Measurements from ENCODE around the gene UPK1A.

UPK1A gene

DNA sequence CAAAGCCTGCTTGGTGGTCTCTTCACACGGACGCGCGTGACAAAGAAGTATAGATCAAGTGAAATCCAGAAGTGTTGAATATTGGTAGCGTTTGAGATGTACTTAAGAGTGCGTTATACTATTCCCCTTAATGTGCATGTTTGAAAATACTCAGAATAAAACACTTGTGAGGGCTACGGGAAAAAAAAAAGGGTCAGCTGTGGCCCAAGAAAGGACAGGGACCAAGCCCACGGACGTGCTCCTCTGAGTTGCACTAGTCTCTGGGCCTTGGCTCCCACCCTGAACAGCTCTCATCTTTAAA lies 38.1 kb upstream of the UPK1A start:
- peak overlapping the region; percentile 80 for H3K27ac ChIP-seq

GRCh38 chr19:35628565-35629331 lies 37.6 kb upstream of the UPK1A start, which contains the start of gene RBM42:
RBM42 (plus strand) TSS chr19:35629036; CDS start chr19:35629154, 118 bp downstream.
- TF ChIP-seq, protein P1, sequence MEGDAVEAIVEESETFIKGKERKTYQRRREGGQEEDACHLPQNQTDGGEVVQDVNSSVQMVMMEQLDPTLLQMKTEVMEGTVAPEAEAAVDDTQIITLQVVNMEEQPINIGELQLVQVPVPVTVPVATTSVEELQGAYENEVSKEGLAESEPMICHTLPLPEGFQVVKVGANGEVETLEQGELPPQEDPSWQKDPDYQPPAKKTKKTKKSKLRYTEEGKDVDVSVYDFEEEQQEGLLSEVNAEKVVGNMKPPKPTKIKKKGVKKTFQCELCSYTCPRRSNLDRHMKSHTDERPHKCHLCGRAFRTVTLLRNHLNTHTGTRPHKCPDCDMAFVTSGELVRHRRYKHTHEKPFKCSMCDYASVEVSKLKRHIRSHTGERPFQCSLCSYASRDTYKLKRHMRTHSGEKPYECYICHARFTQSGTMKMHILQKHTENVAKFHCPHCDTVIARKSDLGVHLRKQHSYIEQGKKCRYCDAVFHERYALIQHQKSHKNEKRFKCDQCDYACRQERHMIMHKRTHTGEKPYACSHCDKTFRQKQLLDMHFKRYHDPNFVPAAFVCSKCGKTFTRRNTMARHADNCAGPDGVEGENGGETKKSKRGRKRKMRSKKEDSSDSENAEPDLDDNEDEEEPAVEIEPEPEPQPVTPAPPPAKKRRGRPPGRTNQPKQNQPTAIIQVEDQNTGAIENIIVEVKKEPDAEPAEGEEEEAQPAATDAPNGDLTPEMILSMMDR (conservative IDR thresholded peaks at IDR 0.05) = no peak
- peak within 1 kb of the TSS; percentile 80 for H3K27ac ChIP-seq

More for the DNA sequence above, 38.1 kb upstream of the UPK1A start:
- TF ChIP-seq, protein P1 (conservative IDR thresholded peaks at IDR 0.05) = no peak

GRCh38 chr19:35629332-35629633 lies 37.0 kb upstream of the UPK1A start:
- H3K27ac ChIP-seq = peak overlapping the region; percentile 80
- TF ChIP-seq, protein P1 (conservative IDR thresholded peaks at IDR 0.05) = no peak

DNA sequence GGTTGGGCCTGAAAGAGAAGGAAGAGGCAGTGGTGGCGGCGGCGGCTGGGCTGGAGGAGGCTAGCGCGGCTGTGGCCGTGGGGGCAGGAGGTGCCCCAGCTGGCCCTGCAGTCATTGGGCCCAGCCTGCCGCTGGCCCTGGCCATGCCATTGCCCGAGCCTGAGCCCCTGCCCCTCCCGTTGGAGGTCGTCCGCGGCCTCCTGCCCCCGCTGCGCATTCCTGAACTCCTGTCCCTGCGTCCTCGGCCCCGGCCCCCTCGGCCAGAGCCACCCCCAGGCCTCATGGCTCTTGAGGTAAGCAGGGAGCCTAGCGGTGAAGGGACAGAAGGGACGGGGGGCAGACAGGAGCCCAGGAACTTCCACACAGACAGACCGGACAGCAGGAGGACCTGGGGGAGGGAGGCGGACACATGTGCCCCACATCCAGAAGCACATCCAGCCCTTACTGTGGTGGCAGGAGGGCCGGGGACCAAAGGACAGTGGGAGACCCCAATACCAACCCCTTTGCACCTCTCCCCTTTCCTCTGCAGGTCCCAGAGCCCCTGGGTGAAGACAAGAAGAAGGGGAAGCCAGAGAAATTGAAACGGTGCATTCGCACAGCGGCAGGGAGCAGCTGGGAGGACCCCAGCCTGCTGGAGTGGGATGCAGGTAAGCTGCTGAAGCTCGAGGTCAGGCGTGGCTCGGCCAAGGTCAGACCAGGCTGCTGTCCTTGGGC lies 32.4 kb upstream of the UPK1A start:
- TF ChIP-seq, protein P1 (conservative IDR thresholded peaks at IDR 0.05) = no peak
- no peak overlapping the region for H3K27ac ChIP-seq

- TF ChIP-seq, protein P1 (conservative IDR thresholded peaks at IDR 0.05) = no peak
Observed at GRCh38 chr19:35636651-35637050, 29.7 kb upstream of the UPK1A start.

GRCh38 chr19:35637165-35637564 lies 29.2 kb upstream of the UPK1A start:
- no peak overlapping the region for H3K27ac ChIP-seq
- TF ChIP-seq, protein P1 (conservative IDR thresholded peaks at IDR 0.05) = no peak

More at GRCh38 chr19:35636651-35637050, 29.7 kb upstream of the UPK1A start:
- H3K27ac ChIP-seq = no peak overlapping the region

DNA sequence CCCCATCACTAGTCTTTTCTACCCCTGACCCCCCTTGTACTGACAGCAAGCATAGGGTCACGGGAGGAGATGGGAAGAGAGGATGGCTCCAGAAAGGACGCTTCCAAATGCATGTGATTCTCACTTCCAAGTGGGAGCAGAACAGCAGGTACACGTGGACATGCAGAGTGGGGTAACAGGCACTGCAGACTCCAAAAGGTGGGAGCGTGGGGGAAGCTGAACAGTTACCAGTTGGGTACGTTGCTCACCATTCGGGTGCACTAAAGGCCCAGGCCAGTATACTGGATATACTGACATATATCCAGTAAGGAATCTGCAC lies 27.0 kb upstream of the UPK1A start:
- TF ChIP-seq, protein P1 (conservative IDR thresholded peaks at IDR 0.05) = no peak
- no peak overlapping the region for H3K27ac ChIP-seq

Measured in VCaP (cell line).